PC-9 (cell line): ENCODE results near the gene PGRMC1. TPM values are rescaled to one million over a fixed set of nuclear protein-coding genes. Genes with fewer than 3 reads are reported as not detected.
"Not testable (repeated sequence)": the region's sequence is repeated elsewhere in the genome, so short reads cannot be mapped to it uniquely, and the experiment has no call there.

ENCODE experiments used
- BruUV-seq: library from RNA; stranded (reverse); fragments of 400-500 nt; replicated peaks from 2 replicates; lab custom pipeline; 2021; lab: Mats Ljungman, UMichigan
- CTCF ChIA-PET: fragments of 300-600 bp; sonication (Branson Sonifier 250); formaldehyde crosslinking; loops from one replicate; lab custom pipeline; 2022; ENCODE audit warnings: antibody characterized with exemption; lab: Charles Lee
- POLR2A ChIA-PET: fragments of 300-600 bp; sonication (Branson Sonifier 250); formaldehyde crosslinking; loops from one replicate; lab custom pipeline; 2022; ENCODE audit warnings: antibody characterized with exemption; ENCODE audit not compliant: unreplicated experiment; lab: Charles Lee
- DNase-seq, 2 experiments: peaks; one replicate each; pipeline versions ENCODE4 v3.0.0 to v3.0.0-alpha.2; 2015 to 2022; ENCODE audit warnings: mixed read lengths in 1 of 2
- H2AFZ ChIP-seq: fragments of 200-600 bp; sonication (generic); 2 replicates; pipeline ENCODE4 v1.8.1; 2017; ENCODE audit warnings: antibody characterized with exemption
- H3F3A ChIP-seq: fragments of 200-600 bp; sonication (generic); 2 replicates; pipeline ENCODE4 v1.8.1; 2017; ENCODE audit warnings: antibody characterized with exemption, mild to moderate bottlenecking, low read depth; ENCODE audit not compliant: insufficient read depth
- H3K27ac ChIP-seq: fragments of 200-600 bp; sonication (generic); 2 replicates; pipeline ENCODE4 v1.6.1; 2016; ENCODE audit warnings: mixed run types
- H3K27me3 ChIP-seq: fragments of 200-600 bp; sonication (generic); 2 replicates; pipeline ENCODE4 v1.6.1; 2016; ENCODE audit warnings: low read depth, mixed run types; ENCODE audit not compliant: insufficient read depth
- H3K36me3 ChIP-seq: fragments of 200-600 bp; sonication (generic); 2 replicates; pipeline ENCODE4 v1.6.1; 2016; ENCODE audit warnings: low read depth, mixed run types
- H3K4me1 ChIP-seq: fragments of 200-600 bp; sonication (generic); replicated peaks from 2 replicates; pipeline ENCODE4 v1.6.1; 2016; ENCODE audit warnings: mixed run types; ENCODE audit not compliant: insufficient read depth
- H3K4me2 ChIP-seq: fragments of 200-600 bp; sonication (generic); 2 replicates; pipeline ENCODE4 v1.6.1; 2017; ENCODE audit warnings: mixed run types
- H3K4me3 ChIP-seq: fragments of 200-600 bp; sonication (generic); 2 replicates; pipeline ENCODE4 v1.6.1; 2016; ENCODE audit warnings: mixed run types
- H3K79me2 ChIP-seq: fragments of 200-600 bp; sonication (generic); 2 replicates; pipeline ENCODE4 v1.6.1; 2017; ENCODE audit warnings: low read depth, mixed run types
- H3K9me2 ChIP-seq: fragments of 200-600 bp; sonication (generic); 2 replicates; pipeline ENCODE4 v1.8.1; 2017; ENCODE audit warnings: mild to moderate bottlenecking; ENCODE audit not compliant: insufficient read depth
- H3K9me3 ChIP-seq: fragments of 200-600 bp; sonication (generic); 2 replicates; pipeline ENCODE4 v1.8.1; 2016; ENCODE audit warnings: low read depth; ENCODE audit not compliant: insufficient read depth
- H4K20me1 ChIP-seq: fragments of 200-600 bp; sonication (generic); 2 replicates; pipeline ENCODE4 v1.8.1; 2017; ENCODE audit not compliant: insufficient read depth
- EZH2 ChIP-seq: fragments of 200-600 bp; sonication (generic); IDR thresholded peaks from 2 replicates; pipeline ENCODE4 v1.8.0; 2017; ENCODE audit warnings: antibody characterized with exemption, low read depth
- intact Hi-C: fragments of 100-400 bp; cut with micrococcal nuclease; formaldehyde crosslinking; loops from one replicate; pipeline ENCODE4 v1.10.0; 2022; ENCODE audit not compliant: unreplicated experiment
- total RNA-seq: library from RNA; stranded (reverse); gene quantifications from 2 replicates; pipeline ENCODE4 v1.2.3, GENCODE V29; 2021
- TF ChIP-seq, protein P1 (sequence below): fragments of 200-600 bp; sonication (generic); conservative IDR thresholded peaks from 2 replicates; pipeline ENCODE4 v1.6.1; 2017; ENCODE audit warnings: mixed run types, antibody characterized with exemption, mild to moderate bottlenecking, moderate library complexity

The PGRMC1 gene
- total RNA-seq, 1 experiment from 2014 or later, result 204 TPM

DNA sequence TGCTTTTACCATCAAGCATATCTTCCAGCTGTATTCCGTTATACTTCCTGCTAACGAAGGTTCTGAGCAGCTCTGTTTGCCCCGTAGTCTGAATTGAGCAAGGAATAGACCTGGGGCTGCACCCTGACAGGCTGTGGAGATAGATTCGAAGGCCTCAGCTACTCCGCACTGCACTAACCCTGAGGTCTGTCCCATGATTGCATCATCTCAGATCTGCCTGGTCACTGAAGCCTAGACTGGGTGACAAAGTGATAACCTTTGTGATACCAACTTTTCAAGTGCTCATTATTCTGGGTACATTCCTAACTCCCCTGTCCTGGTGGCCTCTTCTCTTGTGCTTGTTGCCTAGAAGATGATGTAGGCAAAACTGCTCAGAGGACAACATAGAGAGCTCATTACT, 29.9 kb upstream of the PGRMC1 start:
- CTCF ChIA-PET, result interaction anchor here (0.5 kb wide), 1 partner anchor 11 kb away, joined by 3 read pairs; no protein-coding TSS in a partner anchor
- H3F3A ChIP-seq, result no peaks in the 10 kb centered on the region

DNA sequence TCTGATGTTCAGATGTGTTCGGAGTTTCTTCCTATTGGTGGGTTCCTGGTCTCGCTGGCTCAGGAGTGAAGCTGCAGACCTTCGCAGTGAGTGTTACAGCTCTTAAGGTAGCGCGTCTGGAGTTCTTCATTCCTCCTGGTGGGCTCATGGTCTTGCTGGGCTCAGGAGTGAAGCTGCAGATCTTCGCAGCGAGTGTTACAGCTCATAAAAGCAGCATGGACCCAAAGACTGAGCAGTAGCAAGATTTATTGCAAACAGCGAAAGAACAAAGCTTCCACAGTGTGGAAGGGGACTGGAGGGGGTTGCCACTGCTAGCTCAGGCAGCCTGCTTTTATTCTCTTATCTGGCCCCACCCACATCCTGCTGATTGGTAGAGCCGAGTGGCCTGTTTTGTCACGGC, 28.6 kb upstream of the PGRMC1 start:
- H3K36me3 ChIP-seq, H3K27me3 ChIP-seq, H3K4me2 ChIP-seq, H3K9me2 ChIP-seq, POLR2A ChIA-PET, H3K27ac ChIP-seq, intact Hi-C loops, H3K4me1 ChIP-seq, H3F3A ChIP-seq, H2AFZ ChIP-seq, H3K9me3 ChIP-seq, H3K79me2 ChIP-seq, H4K20me1 ChIP-seq, DNase-seq, CTCF ChIA-PET, BruUV-seq, H3K4me3 ChIP-seq: not testable (repeated sequence)

More for the DNA sequence above, 29.9 kb upstream of the PGRMC1 start:
- DNase-seq, result no peak
- Histone ChIP-seq H4K20me1 (no peaks in the 10 kb centered on the region), H3K27ac (no peak overlapping the region), H3K9me3 (no peaks in the 10 kb centered on the region), H3K9me2 (no peaks in the 10 kb centered on the region), H3K4me2 (no peak overlapping the region), H3K36me3 (no peaks in the 10 kb centered on the region), H3K79me2 (no peaks in the 10 kb centered on the region), H3K4me1 (no peaks in the 10 kb centered on the region), H3K27me3 (no peaks in the 10 kb centered on the region; the same call in 1 of the 2 replicates), H3K4me3 (no peak overlapping the region), H2AFZ (peak overlapping the region; percentile 23; the same call in 1 of the 2 replicates)
- BruUV-seq, result no TSS peak
- TF ChIP-seq EZH2, result no peak
- TF ChIP-seq, protein P1, sequence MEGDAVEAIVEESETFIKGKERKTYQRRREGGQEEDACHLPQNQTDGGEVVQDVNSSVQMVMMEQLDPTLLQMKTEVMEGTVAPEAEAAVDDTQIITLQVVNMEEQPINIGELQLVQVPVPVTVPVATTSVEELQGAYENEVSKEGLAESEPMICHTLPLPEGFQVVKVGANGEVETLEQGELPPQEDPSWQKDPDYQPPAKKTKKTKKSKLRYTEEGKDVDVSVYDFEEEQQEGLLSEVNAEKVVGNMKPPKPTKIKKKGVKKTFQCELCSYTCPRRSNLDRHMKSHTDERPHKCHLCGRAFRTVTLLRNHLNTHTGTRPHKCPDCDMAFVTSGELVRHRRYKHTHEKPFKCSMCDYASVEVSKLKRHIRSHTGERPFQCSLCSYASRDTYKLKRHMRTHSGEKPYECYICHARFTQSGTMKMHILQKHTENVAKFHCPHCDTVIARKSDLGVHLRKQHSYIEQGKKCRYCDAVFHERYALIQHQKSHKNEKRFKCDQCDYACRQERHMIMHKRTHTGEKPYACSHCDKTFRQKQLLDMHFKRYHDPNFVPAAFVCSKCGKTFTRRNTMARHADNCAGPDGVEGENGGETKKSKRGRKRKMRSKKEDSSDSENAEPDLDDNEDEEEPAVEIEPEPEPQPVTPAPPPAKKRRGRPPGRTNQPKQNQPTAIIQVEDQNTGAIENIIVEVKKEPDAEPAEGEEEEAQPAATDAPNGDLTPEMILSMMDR, result no peak
- POLR2A ChIA-PET, result no interaction called here
- intact Hi-C loops, result no loop called here

DNA sequence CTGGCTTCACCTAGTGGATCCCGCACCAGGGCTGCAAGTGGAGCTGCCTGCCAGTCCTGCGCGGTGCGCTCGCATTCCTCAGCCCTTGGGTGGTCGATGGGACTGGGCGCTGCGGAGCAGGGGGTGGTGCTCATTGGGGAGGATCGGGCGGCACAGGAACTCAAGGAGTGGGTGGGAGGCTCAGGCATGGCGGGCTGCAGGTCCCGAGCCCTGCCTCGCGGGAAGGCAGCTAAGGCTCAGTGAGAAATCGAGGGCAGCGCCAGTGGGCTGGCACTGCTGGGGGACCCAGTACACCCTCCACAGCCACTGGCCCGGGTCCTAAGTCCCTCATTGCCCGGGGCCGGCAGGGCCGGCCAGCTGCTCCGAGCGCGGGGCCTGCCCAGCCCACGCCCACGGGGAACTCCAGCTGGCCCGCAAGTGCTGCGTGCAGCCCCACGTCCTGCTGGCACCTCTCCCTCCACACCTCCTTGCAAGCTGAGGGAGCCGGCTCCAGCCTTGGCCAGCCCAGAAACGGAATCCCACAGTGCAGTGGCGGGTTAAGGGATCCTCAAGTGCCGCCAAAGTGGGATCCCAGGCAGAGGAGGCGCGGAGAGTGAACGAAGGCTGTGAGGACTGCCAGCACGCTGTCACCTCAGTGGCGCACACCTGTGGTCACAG, 27.6 kb upstream of the PGRMC1 start:
- intact Hi-C loops, result no loop called here
- no peaks in the 10 kb centered on the region for H3K9me3 ChIP-seq
- no TSS peak for BruUV-seq

DNA sequence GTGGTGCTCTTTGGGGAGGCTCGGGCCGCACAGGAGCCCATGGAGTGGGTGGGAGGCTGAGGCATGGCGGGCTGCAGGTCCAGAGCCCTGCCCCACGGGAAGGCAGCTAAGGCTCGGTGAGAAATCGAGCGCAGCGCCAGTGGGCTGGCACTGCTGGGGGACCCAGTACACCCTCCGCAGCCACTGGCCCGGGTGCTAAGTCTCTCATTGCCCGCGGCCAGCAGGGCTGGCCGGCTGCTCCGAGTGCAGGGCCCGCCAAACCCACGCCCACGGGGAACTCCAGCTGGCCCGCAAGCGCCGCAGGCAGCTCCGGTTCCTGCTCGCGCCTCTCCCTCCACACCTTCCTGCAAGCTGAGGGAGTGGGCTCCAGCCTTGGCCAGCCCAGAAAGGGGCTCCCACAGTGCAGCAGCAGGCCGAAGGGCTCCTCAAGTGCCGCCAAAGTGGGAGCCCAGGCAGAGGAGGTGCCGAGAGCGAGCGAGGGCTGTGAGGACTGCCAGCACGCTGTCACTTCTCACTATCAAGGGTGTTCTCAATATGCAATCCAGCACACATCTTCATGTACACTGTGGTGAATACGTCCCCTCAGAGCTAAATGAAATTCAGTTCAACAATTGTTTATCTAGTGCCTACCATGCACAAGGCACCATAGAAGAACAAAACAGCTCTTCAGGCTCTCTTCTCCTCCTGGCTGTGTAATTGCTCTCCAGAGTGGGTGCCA, 25.0 kb upstream of the PGRMC1 start:
- H3K4me1 ChIP-seq, POLR2A ChIA-PET, DNase-seq, H3K4me2 ChIP-seq, H3F3A ChIP-seq, H3K9me3 ChIP-seq, H3K4me3 ChIP-seq, H3K9me2 ChIP-seq, CTCF ChIA-PET, BruUV-seq, H3K27ac ChIP-seq, H2AFZ ChIP-seq, H3K79me2 ChIP-seq, H4K20me1 ChIP-seq, H3K36me3 ChIP-seq: not testable (repeated sequence)
- peaks cover 24% of the 10 kb centered on the region for H3K27me3 ChIP-seq
- intact Hi-C loops, result loop anchor here (10.0 kb wide), 1 partner anchor 206 kb away; no protein-coding TSS in a partner anchor

More for the DNA sequence above, 27.6 kb upstream of the PGRMC1 start:
- no peak for DNase-seq
- H3K9me2 ChIP-seq, result no peaks in the 10 kb centered on the region
- no peaks in the 10 kb centered on the region for H3K79me2 ChIP-seq
- no peak overlapping the region for H2AFZ ChIP-seq
- no peaks in the 10 kb centered on the region for H3K36me3 ChIP-seq
- no peak overlapping the region for H3K4me2 ChIP-seq
- CTCF ChIA-PET, result no interaction called here
- no peaks in the 10 kb centered on the region for H3K4me1 ChIP-seq
- POLR2A ChIA-PET, result no interaction called here
- no peak overlapping the region for H3K4me3 ChIP-seq
- H3K27me3 ChIP-seq, result peaks cover 17% of the 10 kb centered on the region
- no peaks in the 10 kb centered on the region for H4K20me1 ChIP-seq
- no peak overlapping the region for H3K27ac ChIP-seq
- TF ChIP-seq, protein P1, result no peak
- TF ChIP-seq EZH2, result no peak
- H3F3A ChIP-seq, result no peaks in the 10 kb centered on the region
